Fibroblast of the aortic adventitia (primary cell): ENCODE data around the gene ASPHD2. TPM values are rescaled to one million over a fixed set of nuclear protein-coding genes. Genes with fewer than 3 reads are reported as not detected.
"Not testable (repeated sequence)": the region's sequence is repeated elsewhere in the genome, so short reads cannot be mapped to it uniquely, and the experiment has no call there.

Experiments
- DNase-seq: peaks from one replicate; pipeline ENCODE4 v3.0.0-alpha.2; 2010; ENCODE audit warnings: low read depth
- H3K4me3 ChIP-seq: 2 replicates; pipeline ENCODE4 v1.5.1; 2011; ENCODE audit warnings: low read depth, mild to moderate bottlenecking, control low read depth, low read length, moderate library complexity
- total RNA-seq: library from RNA; depleted of rRNA; stranded (reverse); fragments of >200 nt; gene quantifications from 2 replicates; pipeline ENCODE4 v1.2.3, GENCODE V29; 2012; ENCODE audit warnings: low replicate concordance
- TF ChIP-seq, protein P1 (sequence below): IDR thresholded peaks from 2 replicates; pipeline ENCODE4 v1.5.1; 2011; ENCODE audit warnings: mild to moderate bottlenecking, low read length, control low read depth, inconsistent platforms; ENCODE audit not compliant: insufficient read depth

ASPHD2 gene
- total RNA-seq, 1 donor = 4.2 TPM

DNA sequence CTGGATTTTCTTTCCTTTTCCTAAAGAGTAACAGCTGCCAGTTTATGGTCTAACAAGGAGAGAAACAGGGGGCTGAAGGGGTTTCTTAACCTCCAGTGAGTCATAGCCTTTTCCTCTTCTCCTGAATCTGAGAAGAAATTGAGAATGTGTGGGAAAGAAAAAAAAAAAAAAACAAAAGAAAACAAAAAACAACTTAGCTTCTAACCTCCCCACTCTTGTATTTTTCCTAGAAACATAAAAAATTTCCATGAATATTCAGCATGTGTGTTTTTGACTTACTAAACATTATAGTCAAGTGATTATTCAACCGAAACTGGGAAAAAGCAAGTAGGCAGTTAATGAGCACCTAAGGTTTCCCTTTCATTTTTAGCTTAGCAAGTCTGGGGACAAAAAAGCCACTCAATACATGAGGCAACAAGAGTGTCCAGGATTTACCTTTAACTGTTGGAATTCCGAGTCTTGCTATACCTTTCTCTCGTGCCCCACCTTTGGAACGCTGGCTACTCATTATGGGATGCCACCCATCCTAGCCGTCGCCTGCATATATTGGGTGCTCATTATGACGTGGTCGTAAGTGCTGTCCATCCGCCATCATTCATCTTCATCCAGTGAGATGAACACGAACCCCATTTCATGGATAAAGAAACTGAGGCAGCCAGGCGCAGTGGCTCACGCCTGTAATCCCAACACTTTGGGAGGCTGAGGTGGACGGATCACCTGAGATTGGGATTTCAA is 2.4 kb downstream of the ASPHD2 start:
- no peak for DNase-seq
- TF ChIP-seq, protein P1, sequence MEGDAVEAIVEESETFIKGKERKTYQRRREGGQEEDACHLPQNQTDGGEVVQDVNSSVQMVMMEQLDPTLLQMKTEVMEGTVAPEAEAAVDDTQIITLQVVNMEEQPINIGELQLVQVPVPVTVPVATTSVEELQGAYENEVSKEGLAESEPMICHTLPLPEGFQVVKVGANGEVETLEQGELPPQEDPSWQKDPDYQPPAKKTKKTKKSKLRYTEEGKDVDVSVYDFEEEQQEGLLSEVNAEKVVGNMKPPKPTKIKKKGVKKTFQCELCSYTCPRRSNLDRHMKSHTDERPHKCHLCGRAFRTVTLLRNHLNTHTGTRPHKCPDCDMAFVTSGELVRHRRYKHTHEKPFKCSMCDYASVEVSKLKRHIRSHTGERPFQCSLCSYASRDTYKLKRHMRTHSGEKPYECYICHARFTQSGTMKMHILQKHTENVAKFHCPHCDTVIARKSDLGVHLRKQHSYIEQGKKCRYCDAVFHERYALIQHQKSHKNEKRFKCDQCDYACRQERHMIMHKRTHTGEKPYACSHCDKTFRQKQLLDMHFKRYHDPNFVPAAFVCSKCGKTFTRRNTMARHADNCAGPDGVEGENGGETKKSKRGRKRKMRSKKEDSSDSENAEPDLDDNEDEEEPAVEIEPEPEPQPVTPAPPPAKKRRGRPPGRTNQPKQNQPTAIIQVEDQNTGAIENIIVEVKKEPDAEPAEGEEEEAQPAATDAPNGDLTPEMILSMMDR = no peak
- no peak overlapping the region for H3K4me3 ChIP-seq

DNA sequence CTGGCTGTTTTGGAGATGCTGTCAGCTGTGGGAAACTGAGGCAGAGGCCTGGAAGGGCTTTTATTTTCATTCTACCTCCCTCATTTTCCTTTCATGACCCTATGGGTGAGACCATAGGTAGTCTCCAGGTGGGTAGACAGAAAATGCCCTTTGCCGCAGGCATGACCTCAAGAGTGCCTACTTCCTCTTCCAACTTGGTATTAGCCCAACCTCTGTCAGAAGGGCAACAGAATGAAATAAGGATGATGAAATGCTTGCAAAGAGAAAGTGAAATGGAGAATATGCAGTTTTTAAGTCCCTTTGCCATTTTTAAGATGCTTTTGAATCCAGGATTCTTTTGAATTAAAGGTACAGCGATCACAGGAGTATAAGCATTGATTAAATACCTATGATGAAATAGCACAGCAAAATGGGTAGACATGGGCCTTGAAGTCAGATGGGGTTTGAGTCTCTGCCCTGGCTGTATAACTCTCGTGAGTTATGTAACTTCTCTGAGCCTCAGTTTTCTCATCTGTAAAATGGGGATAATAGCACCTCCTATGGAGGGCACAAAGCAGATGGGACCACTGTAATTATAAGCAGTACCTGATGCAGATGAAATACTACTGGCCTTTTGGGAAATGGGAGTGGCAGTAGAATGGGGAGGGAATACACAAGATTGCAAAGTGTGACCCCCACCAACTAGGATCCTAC is 3.7 kb downstream of the ASPHD2 start:
- peak; percentile 14 for DNase-seq
- TF ChIP-seq, protein P1 = no peak
- H3K4me3 ChIP-seq = no peak overlapping the region

DNA sequence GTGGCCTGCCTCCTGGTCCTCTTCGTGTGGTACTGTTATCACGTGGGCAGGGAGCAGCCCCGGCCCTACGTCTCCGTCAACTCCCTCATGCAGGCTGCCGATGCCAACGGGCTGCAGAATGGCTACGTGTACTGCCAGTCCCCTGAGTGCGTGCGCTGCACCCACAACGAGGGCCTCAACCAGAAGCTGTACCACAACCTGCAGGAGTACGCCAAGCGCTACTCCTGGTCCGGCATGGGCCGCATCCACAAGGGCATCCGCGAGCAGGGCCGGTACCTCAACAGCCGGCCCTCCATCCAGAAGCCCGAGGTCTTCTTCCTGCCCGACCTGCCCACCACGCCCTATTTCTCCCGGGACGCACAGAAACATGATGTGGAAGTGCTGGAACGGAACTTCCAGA is 4.7 kb downstream of the ASPHD2 start:
- TF ChIP-seq, protein P1 = no peak

DNA sequence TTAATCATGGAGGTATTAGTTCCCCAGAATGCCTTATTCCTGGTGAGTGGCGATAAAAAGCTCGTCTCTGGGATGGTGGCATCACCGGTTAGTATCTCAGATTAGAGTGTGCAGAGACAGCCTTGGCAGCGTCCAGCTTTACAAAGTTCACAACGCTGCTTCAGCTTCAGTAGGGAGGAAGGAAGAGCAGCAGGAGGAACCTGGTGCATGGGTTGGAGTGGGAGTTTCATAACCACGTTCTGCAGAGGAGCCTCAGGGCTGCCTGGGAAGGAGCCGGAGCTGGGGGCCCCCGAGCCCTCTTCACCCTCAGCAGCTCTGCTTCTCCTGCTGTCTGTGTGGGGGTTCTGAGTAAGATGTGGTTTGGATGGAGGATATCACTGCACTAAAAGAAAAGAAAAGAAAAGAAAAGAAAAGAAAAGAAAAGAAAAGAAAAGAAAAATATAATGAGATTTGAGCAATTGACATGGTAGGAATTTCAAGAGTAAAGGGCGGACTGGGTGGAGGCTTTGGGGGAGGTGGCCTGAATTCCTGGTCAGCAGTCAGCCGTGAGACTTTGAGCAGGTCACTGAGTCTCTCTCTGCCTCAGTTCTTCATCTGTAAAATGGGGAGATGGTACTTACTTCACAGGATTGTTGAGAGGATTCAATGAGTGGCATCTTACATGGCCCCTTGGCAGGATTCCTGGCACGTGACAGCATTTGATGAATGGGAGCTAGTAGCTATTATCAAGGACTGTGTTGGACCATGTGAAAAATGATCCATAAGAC is 6.5 kb downstream of the ASPHD2 start:
- DNase-seq = no peak
- TF ChIP-seq, protein P1 = no peak
- H3K4me3 ChIP-seq = no peak overlapping the region

More for the DNA sequence above, 4.7 kb downstream of the ASPHD2 start:
- no peak for DNase-seq
- H3K4me3 ChIP-seq = no peak overlapping the region

DNA sequence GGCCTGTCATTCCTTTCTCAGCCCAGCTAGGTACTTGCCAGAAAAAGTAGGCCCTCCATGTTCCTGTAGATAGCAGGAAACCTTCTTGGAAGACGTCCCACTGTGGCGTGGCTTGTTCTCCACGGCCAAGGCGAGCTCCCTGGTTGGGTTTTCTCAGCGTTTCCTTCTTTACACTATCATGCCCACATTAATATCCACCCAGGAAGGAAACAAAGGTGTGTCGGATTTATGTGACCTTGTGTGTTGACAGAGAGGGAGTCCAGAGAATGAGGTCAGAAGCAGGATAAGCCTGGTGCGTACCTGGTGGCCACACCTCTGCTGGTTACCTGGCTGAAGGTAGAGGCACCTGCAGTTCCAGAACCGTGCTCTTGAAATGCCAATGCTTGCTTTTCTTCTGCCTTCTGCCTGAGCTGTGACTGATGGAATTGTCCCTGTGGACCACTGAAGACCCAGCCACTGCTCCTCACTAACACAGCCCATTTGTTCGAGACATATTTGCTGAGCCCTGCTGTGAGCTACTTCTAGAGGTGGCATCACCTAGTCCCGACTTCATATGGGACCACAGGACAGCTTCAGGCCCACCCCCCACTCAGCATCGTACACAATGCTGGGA is 7.9 kb downstream of the ASPHD2 start:
- no peak overlapping the region for H3K4me3 ChIP-seq
- peak; percentile 39 for DNase-seq
- TF ChIP-seq, protein P1 = no peak

DNA sequence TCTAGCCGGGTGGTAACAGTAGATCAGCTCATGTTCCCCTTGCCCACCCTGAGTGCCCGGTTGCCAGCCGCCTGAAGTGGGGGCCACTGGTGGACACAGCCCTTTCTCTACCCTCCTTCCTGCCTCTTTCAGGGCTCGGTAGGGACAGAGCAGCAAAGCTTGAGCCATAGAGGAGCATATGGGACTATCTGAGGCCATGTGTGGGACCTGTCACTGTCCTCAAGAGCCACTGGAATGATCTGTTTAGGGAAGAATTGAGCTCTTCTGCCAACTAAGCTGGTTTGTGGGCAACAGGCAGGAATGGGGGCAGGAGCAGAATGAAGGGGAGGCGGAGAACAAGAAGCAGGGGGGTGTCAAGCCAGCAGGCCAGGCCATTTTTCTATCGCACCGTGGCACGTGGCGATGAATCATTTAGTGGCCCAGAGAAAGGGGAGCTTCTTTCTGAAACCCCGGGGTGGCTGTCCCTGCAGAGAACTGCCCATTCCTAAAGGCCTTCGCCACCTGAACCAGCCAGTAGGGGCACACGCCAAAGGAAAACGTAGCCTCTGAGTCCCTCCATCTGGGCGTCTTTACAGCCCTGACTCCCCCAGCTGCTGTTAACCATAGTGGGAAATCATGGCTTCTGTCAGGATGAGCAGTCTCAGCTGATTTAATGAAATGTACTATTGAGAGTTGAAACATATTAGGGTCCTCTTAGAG is 8.8 kb downstream of the ASPHD2 start:
- no peak overlapping the region for H3K4me3 ChIP-seq
- DNase-seq = no peak
- TF ChIP-seq, protein P1 = no peak

DNA sequence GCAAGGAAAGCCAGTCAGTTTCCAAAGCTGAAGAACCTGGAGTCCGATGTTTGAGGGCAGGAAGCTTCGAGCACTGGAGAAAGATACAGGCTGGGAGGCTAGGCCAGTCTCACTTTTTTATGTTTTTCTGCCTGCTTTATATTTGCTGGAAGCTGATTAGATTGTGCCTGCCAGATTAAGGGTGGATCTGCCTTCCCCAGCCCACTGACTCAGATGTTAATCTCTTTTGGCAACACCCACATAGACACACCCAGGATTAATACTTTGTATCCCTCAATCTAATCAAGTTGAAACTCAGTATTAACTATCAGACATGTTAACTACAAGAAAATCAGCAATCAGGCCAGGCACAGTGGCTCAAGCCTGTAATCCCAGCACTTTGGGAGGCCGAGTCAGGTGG is 9.7 kb downstream of the ASPHD2 start:
- DNase-seq = peak; percentile 38
- not testable (repeated sequence) for H3K4me3 ChIP-seq
